H1 (cell line): ENCODE results near the gene PFKM. TPM values are rescaled to one million over a fixed set of nuclear protein-coding genes. Genes with fewer than 3 reads are reported as not detected.

ENCODE experiments used
- BACH1 ChIP-seq: IDR thresholded peaks from 2 replicates; pipeline ENCODE4 v1.6.1; 2012; ENCODE audit warnings: low read length, improper control_type of control experiment
- CBX8 ChIP-seq: fragments of 300-800, 300-1000 bp; sonication (generic); IDR thresholded peaks from 2 replicates; pipeline ENCODE4 v1.7.1; 2016; ENCODE audit warnings: low read depth, low read length, borderline replicate concordance
- CHD1 ChIP-seq: IDR thresholded peaks from 2 replicates; pipeline ENCODE4 v1.6.1; 2012; ENCODE audit warnings: low read depth, low read length, improper control_type of control experiment
- CHD2 ChIP-seq: IDR thresholded peaks from 2 replicates; pipeline ENCODE4 v1.6.1; 2012; ENCODE audit warnings: low read length, improper control_type of control experiment
- CREB1 ChIP-seq: IDR thresholded peaks from 2 replicates; pipeline ENCODE4 v1.6.1; 2012; ENCODE audit warnings: inconsistent platforms
- CTCF ChIP-seq, 3 experiments: IDR thresholded peaks; 1 replicate in 2 of 3; 2 replicates in 1 of 3; pipeline versions ENCODE4 v1.5.1 to v1.6.1; 2011; ENCODE audit warnings: low read length in 3 of 3, mild to moderate bottlenecking in 3 of 3, inconsistent platforms in 2 of 3, low read depth in 1 of 3, moderate library complexity in 1 of 3; ENCODE audit not compliant: insufficient read depth in 1 of 3; ENCODE audit errors: control extremely low read depth in 1 of 3
- EGR1 ChIP-seq: IDR thresholded peaks from 2 replicates; pipeline ENCODE4 v1.6.1; 2011; ENCODE audit warnings: low read depth, low read length, borderline replicate concordance
- GABPA ChIP-seq: IDR thresholded peaks from 2 replicates; pipeline ENCODE4 v1.6.1; 2011; ENCODE audit warnings: mild to moderate bottlenecking, low read length, moderate library complexity, borderline replicate concordance; ENCODE audit not compliant: insufficient read depth
- GTF2F1 ChIP-seq: IDR thresholded peaks from 2 replicates; pipeline ENCODE4 v1.6.1; 2012; ENCODE audit warnings: low read depth, low read length, improper control_type of control experiment, borderline replicate concordance
- HDAC2 ChIP-seq, 2 experiments: fragments of 300-600 bp in 1 of 2; sonication (generic) in 1 of 2; IDR thresholded peaks; 2 replicates each; pipeline ENCODE4 v1.6.1; 2011 to 2012; ENCODE audit warnings: low read depth in 2 of 2, low read length in 2 of 2, mild to moderate bottlenecking in 2 of 2, moderate library complexity in 2 of 2, borderline replicate concordance in 1 of 2, inconsistent platforms in 1 of 2
- JUND ChIP-seq: IDR thresholded peaks from 2 replicates; pipeline ENCODE4 v1.6.1; 2011; ENCODE audit warnings: mild to moderate bottlenecking, improper control_type of control experiment, low read length
- MAX ChIP-seq: IDR thresholded peaks from 2 replicates; pipeline ENCODE4 v1.6.1; 2012; ENCODE audit warnings: inconsistent platforms
- NANOG ChIP-seq: IDR thresholded peaks from 2 replicates; pipeline ENCODE4 v1.6.1; 2011; ENCODE audit warnings: low read length, low read depth, mild to moderate bottlenecking, inconsistent platforms; ENCODE audit not compliant: insufficient read depth, poor library complexity, severe bottlenecking
- POU5F1 ChIP-seq: IDR thresholded peaks from 2 replicates; pipeline ENCODE4 v1.6.1; 2011; ENCODE audit warnings: low read depth, mild to moderate bottlenecking, low read length, moderate library complexity
- RAD21 ChIP-seq, 2 experiments: IDR thresholded peaks in 1 of 2; conservative IDR thresholded peaks in 1 of 2; 2 replicates each; pipeline ENCODE4 v1.6.1; 2011; ENCODE audit warnings: low read depth in 2 of 2, low read length in 2 of 2, improper control_type of control experiment in 1 of 2, inconsistent platforms in 1 of 2, mild to moderate bottlenecking in 1 of 2, moderate library complexity in 1 of 2
- RFX5 ChIP-seq: IDR thresholded peaks from 2 replicates; pipeline ENCODE4 v1.6.1; 2011; ENCODE audit warnings: low read depth, low read length, improper control_type of control experiment, borderline replicate concordance
- RXRA ChIP-seq: IDR thresholded peaks from 2 replicates; pipeline ENCODE4 v1.6.1; 2011; ENCODE audit warnings: low read depth, mild to moderate bottlenecking, low read length, moderate library complexity; ENCODE audit not compliant: insufficient read depth
- TBP ChIP-seq: IDR thresholded peaks from 2 replicates; pipeline ENCODE4 v1.6.1; 2011; ENCODE audit warnings: low read depth, low read length, improper control_type of control experiment
- USF2 ChIP-seq: IDR thresholded peaks from 2 replicates; pipeline ENCODE4 v1.6.1; 2011; ENCODE audit warnings: low read length, improper control_type of control experiment
- polyA plus RNA-seq, 7 experiments: library from polyadenylated mRNA; depleted of rRNA in 3 of 7; stranded (reverse) in 5 of 7; unstranded in 2 of 7; fragments of >200 nt in 5 of 7; fragments of 200-250 nt in 2 of 7; gene quantifications; 1 replicate in 5 of 7; 2 replicates in 1 of 7; 4 replicates in 1 of 7; pipeline versions ENCODE4 v1.2.1 to v1.2.3, GENCODE V29; 2011 to 2013; ENCODE audit warnings: missing spikeins in 2 of 7, mixed read lengths in 2 of 7
- total RNA-seq: library from RNA; stranded (reverse); fragmentation: NEBNext Ultra II Directional; extraction: Animal tissue kit (Norgen Biotek cat#: 25700); gene quantifications from 2 replicates; pipeline ENCODE4 v1.2.1, GENCODE V29; 2021

Gene PFKM
- total and polyA plus RNA-seq, 2 of the 8 experiments (the other 6 are each of a cell fraction or from before 2014, with no cell fraction given): 62.6 to 106 TPM

GRCh38 chr12:48157018-48157888, 38.1 kb downstream of the PFKM start, which contains the start of gene ASB8 (continued):
- peak; percentile 22 to 40; a peak in 3 of 4 replicates for TF ChIP-seq RAD21 (IDR thresholded peaks at IDR 0.05 in 1 of 2, conservative IDR thresholded peaks at IDR 0.05 in 1 of 2; ENCODE audit: low read depth in 2 of 2, low read length in 2 of 2)
- TF ChIP-seq EGR1: no peak
- no peak for TF ChIP-seq USF2
- peak; percentile 44 to 60 (median 46) for TF ChIP-seq CTCF (IDR thresholded peaks at IDR 0.05; ENCODE audit: control extremely low read depth in 1 of 3, insufficient read depth in 1 of 3, low read depth in 1 of 3, low read length in 3 of 3)
- TF ChIP-seq HDAC2 (IDR thresholded peaks at IDR 0.05; ENCODE audit: borderline replicate concordance in 1 of 2, low read depth in 2 of 2, low read length in 2 of 2): peak in 1 of 2 experiments; percentile 94; a peak in 1 of 4 replicates
- no peak for TF ChIP-seq GTF2F1
- no peak for TF ChIP-seq MAX
- peak; percentile 92 for TF ChIP-seq GABPA
- TF ChIP-seq RXRA: no peak
- no peak for TF ChIP-seq JUND
- peak; percentile 75 for TF ChIP-seq CHD2
- TF ChIP-seq CBX8: no peak
- no peak for TF ChIP-seq POU5F1
- peak; percentile 40 for TF ChIP-seq CREB1
- TF ChIP-seq RFX5: no peak
- TF ChIP-seq NANOG: peak; percentile 72
- TF ChIP-seq CHD1: no peak
- no peak for TF ChIP-seq BACH1
- peak; percentile 70 for TF ChIP-seq TBP
